ENCODE data around the gene P2RX5. TPM values are rescaled to one million over a fixed set of nuclear protein-coding genes. Genes with fewer than 3 reads are reported as not detected.

The P2RX5 gene
- total and polyA plus RNA-seq, 12 donors: 6.0 to 56.6 (median 12.4) TPM

GRCh38 chr17:3719265-3719664 lies 23.3 kb upstream of the P2RX5 start:
- TF ChIP-seq, protein P1, sequence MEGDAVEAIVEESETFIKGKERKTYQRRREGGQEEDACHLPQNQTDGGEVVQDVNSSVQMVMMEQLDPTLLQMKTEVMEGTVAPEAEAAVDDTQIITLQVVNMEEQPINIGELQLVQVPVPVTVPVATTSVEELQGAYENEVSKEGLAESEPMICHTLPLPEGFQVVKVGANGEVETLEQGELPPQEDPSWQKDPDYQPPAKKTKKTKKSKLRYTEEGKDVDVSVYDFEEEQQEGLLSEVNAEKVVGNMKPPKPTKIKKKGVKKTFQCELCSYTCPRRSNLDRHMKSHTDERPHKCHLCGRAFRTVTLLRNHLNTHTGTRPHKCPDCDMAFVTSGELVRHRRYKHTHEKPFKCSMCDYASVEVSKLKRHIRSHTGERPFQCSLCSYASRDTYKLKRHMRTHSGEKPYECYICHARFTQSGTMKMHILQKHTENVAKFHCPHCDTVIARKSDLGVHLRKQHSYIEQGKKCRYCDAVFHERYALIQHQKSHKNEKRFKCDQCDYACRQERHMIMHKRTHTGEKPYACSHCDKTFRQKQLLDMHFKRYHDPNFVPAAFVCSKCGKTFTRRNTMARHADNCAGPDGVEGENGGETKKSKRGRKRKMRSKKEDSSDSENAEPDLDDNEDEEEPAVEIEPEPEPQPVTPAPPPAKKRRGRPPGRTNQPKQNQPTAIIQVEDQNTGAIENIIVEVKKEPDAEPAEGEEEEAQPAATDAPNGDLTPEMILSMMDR (IDR thresholded peaks at IDR 0.05): no peak
- intact Hi-C loops (cut with DNase I): no loop called here
- H3K27me3 ChIP-seq: no peaks in the 10 kb centered on the region
- peak overlapping the region in 4 of 10 donors; percentile 46 to 82 (median 51) for H3K27ac ChIP-seq
- ATAC-seq: peak in 1 of 8 donors; percentile 51
- H3K4me3 ChIP-seq: no peak overlapping the region
- peaks cover 8 to 49% (median 25%) of the 10 kb centered on the region in 9 donors for H3K4me1 ChIP-seq
- H3K9me3 ChIP-seq: no peaks in the 10 kb centered on the region
- peaks cover 0 to 68% (median 32%) of the 10 kb centered on the region in 9 donors for H3K36me3 ChIP-seq
- no peak for DNase-seq

DNA sequence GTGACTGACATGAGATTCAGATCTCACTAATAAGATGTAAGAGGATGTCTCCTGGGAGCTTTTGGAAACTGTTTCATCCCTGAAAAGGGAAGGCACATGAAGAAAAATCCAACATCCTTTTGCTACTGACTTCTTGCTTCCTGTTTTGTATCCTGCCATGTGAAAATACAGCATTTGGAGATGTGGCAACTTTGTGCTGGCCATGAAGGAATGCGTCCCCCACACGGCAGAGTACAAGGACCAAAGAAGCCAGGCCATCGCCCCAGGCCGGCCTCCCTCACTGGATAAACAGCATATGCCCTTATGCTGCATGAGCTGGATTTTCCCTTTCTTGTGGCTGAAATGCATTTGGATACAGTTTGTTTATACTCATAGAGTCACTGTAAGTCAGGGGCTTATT lies 22.2 kb upstream of the P2RX5 start:
- ATAC-seq: no peak
- TF ChIP-seq, protein P1 (IDR thresholded peaks at IDR 0.05): no peak
- 86 to 92% methylated on average over 4 of the region's 4 CpGs for WGBS, 2 donors
- H3K4me3 ChIP-seq: no peak overlapping the region
- DNase-seq: no peak
- no peak overlapping the region for H3K27ac ChIP-seq
- no peaks in the 10 kb centered on the region for H3K27me3 ChIP-seq
- H3K4me1 ChIP-seq: peaks cover 5 to 45% (median 20%) of the 10 kb centered on the region in 9 donors
- H3K9me3 ChIP-seq: no peaks in the 10 kb centered on the region
- intact Hi-C loops (cut with DNase I): no loop called here
- peaks cover 0 to 79% (median 32%) of the 10 kb centered on the region in 9 donors for H3K36me3 ChIP-seq

DNA sequence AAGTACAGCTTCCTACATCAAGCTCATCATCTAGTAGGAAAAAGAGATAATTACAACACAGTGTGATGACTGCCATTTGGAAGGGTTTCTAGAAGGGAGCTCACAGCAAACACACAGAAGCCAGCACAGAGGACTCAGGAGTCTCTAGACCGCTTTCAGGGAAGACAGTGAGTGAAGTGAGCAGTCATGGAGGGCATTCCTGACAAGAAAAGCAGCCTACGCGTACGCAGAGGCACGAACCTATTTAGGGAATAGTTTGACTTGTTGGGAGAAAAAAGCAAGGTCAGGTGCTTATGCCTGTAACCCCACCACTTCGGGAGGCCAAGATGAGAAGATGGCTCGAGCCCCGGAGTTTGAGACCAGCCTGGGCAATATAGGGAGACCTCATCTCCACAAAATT lies 19.3 kb upstream of the P2RX5 start:
- H3K4me1 ChIP-seq: peaks cover 0 to 48% (median 5%) of the 10 kb centered on the region in 9 donors
- intact Hi-C loops (cut with DNase I): no loop called here
- peaks cover 0 to 88% (median 32%) of the 10 kb centered on the region in 9 donors for H3K36me3 ChIP-seq
- WGBS, 2 donors: 84 to 96% methylated on average over 8 of the region's 8 CpGs
- H3K9me3 ChIP-seq: no peaks in the 10 kb centered on the region
- no peaks in the 10 kb centered on the region for H3K27me3 ChIP-seq
- TF ChIP-seq, protein P1 (IDR thresholded peaks at IDR 0.05): no peak
- no peak overlapping the region for H3K27ac ChIP-seq
- H3K4me3 ChIP-seq: no peak overlapping the region
- no peak for ATAC-seq
- DNase-seq: no peak

DNA sequence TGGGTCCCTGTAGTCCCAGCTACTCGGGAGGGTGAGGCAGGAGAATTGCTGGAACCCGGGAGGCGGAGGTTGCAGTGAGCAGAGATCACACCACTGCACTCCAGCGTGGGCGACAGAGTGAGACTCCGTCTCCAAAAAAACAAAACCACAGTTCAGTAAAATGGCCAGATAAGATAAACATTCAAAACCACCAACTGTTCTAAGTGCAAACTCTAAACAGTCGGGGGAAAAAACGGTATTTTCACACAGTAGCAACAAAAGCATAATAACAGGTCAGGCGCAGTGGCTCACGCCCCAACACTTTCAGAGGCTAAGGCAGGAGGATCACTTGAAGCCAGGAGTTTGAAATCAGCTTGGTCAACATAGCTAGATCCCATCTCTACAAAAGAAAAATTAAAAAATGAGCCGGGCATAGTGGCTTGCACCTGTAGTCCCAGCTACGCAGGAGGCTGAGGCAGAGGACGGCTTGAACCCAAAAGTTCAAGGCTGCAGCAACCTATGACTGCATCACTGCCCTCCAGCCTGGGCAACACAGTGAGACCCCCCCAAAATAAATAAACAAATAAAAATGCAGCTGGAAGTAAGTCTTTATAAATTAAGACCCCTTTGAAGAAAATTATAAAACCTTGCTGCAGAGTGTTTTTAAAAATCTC lies 17.0 kb upstream of the P2RX5 start:
- peak overlapping the region in 1 of 10 donors; percentile 53 for H3K27ac ChIP-seq
- no peaks in the 10 kb centered on the region for H3K27me3 ChIP-seq
- ATAC-seq (no peak), DNase-seq (no peak)
- whole genome bisulfite sequencing, 2 donors: 86 to 89% methylated on average over 13 of the region's 13 CpGs
- no peaks in the 10 kb centered on the region for H3K9me3 ChIP-seq
- H3K4me3 ChIP-seq: no peak overlapping the region
- intact Hi-C loops (cut with DNase I): no loop called here
- peaks cover 0 to 65% (median 32%) of the 10 kb centered on the region in 9 donors for H3K36me3 ChIP-seq
- TF ChIP-seq, protein P1 (IDR thresholded peaks at IDR 0.05): no peak
- peaks cover 0 to 32% (median 0%) of the 10 kb centered on the region in 9 donors for H3K4me1 ChIP-seq

Data from heart right ventricle (tissue), 16 donors.